B cell (primary cell): ENCODE measurements around the gene ARNT2. TPM values are rescaled to one million over a fixed set of nuclear protein-coding genes. Genes with fewer than 3 reads are reported as not detected.
"Not testable (repeated sequence)": the region's sequence is repeated elsewhere in the genome, so short reads cannot be mapped to it uniquely, and the experiment has no call there.

Source experiments
- ATAC-seq: fragments of 200-7000 bp; cut with Tn5 transposase; one replicate; pipeline ENCODE4 v1.10.0; 2021; ENCODE audit warnings: low read depth, mild to moderate bottlenecking, moderate number of reproducible peaks, moderate library complexity
- CTCF ChIA-PET: fragments of 350-600 bp; sonication (Branson Sonifier 250); formaldehyde crosslinking; loops from one replicate; lab custom pipeline; 2021; ENCODE audit warnings: antibody characterized with exemption, inconsistent platforms; lab: Charles Lee
- POLR2A ChIA-PET: fragments of 350-600 bp; sonication (Branson Sonifier 250); formaldehyde crosslinking; loops from one replicate; lab custom pipeline; 2021; ENCODE audit warnings: antibody characterized with exemption; lab: Charles Lee
- DNase-seq: peaks from one replicate; pipeline ENCODE4 v3.0.0; 2013
- H2AFZ ChIP-seq: 2 replicates; pipeline ENCODE4 v1.6.1; 2012; ENCODE audit warnings: mild to moderate bottlenecking, low read depth, low read length; ENCODE audit not compliant: insufficient read depth, poor library complexity, severe bottlenecking
- H3K27ac ChIP-seq, 2 donors: 1 replicate in 1 of 2; 2 replicates in 1 of 2; pipeline ENCODE4 v1.5.1; 2012 to 2013; ENCODE audit warnings: low read length in 2 of 2, mild to moderate bottlenecking in 2 of 2, moderate library complexity in 1 of 2
- H3K27me3 ChIP-seq, 4 experiments: fragments of 200-600 bp in 1 of 4; sonication (generic) in 1 of 4; replicated peaks in 1 of 4; 1 replicate in 2 of 4; 2 replicates in 2 of 4; pipeline versions ENCODE4 v1.6.1 to v1.7.0; 2013 to 2016; ENCODE audit warnings: low read length in 3 of 4, mild to moderate bottlenecking in 2 of 4, mixed read lengths in 1 of 4, moderate library complexity in 1 of 4; ENCODE audit not compliant: insufficient read depth in 4 of 4, control insufficient read depth in 3 of 4; ENCODE audit errors: control extremely low read depth in 1 of 4
- H3K36me3 ChIP-seq, 2 experiments: replicated peaks in 1 of 2; 1 replicate in 1 of 2; 2 replicates in 1 of 2; pipeline versions ENCODE4 v1.6.1 to v1.7.1; 2013; ENCODE audit warnings: low read length in 1 of 2; ENCODE audit not compliant: insufficient read depth in 2 of 2, control insufficient read depth in 1 of 2; ENCODE audit errors: control extremely low read depth in 1 of 2, extremely low read depth in 1 of 2
- H3K4me1 ChIP-seq, 2 donors: fragments of 200-600 bp in 1 of 2; sonication (generic) in 1 of 2; 1 replicate in 1 of 2; 2 replicates in 1 of 2; pipeline versions ENCODE4 v1.5.1 to v1.6.1; 2013 to 2017; ENCODE audit warnings: low read length in 2 of 2; ENCODE audit not compliant: control insufficient read depth in 2 of 2, insufficient read depth in 2 of 2
- H3K4me2 ChIP-seq: replicated peaks from 2 replicates; pipeline ENCODE3; 2012; ENCODE audit warnings: mild to moderate bottlenecking, low read depth, low read length; ENCODE audit not compliant: poor library complexity, severe bottlenecking
- H3K4me3 ChIP-seq, 5 experiments: fragments of 200-600 bp in 1 of 5; sonication (generic) in 1 of 5; 1 replicate in 3 of 5; 2 replicates in 2 of 5; pipeline versions ENCODE4 v1.5.1 to v1.7.0; 2011 to 2016; ENCODE audit warnings: low read length in 4 of 5, mild to moderate bottlenecking in 4 of 5, low read depth in 2 of 5, control low read depth in 1 of 5, moderate library complexity in 1 of 5; ENCODE audit not compliant: insufficient read depth in 1 of 5; ENCODE audit errors: control extremely low read depth in 1 of 5, extremely low read depth in 1 of 5
- H3K79me2 ChIP-seq: fragments of 200-600 bp; sonication (generic); one replicate; pipeline ENCODE4 v1.6.0; 2016; ENCODE audit warnings: low read length; ENCODE audit not compliant: control insufficient read depth, insufficient read depth
- H3K9ac ChIP-seq: fragments of 200-600 bp; sonication (generic); 2 replicates; pipeline ENCODE4 v1.6.1; 2017; ENCODE audit warnings: mild to moderate bottlenecking, low read length, moderate library complexity
- H3K9me3 ChIP-seq, 3 donors: one replicate each; pipeline versions ENCODE4 v1.6.1 to v1.7.1; 2013; ENCODE audit warnings: low read length in 2 of 3; ENCODE audit not compliant: control insufficient read depth in 2 of 3, insufficient read depth in 1 of 3; ENCODE audit errors: control extremely low read depth in 1 of 3
- H4K20me1 ChIP-seq: 2 replicates; pipeline ENCODE4 v1.6.0; 2012; ENCODE audit warnings: mild to moderate bottlenecking, low read length; ENCODE audit not compliant: insufficient read depth, control insufficient read depth, poor library complexity, severe bottlenecking
- H3K27ac Mint-ChIP-seq: one replicate; pipeline ENCODE4 v1.8.0; 2021; ENCODE audit warnings: mixed read lengths
- H3K27me3 Mint-ChIP-seq: one replicate; pipeline ENCODE4 v1.8.0; 2021; ENCODE audit warnings: mixed read lengths
- H3K4me1 Mint-ChIP-seq: one replicate; pipeline ENCODE4 v1.8.0; 2021; ENCODE audit warnings: mixed read lengths
- H3K4me3 Mint-ChIP-seq: one replicate; pipeline ENCODE4 v1.8.0; 2021; ENCODE audit warnings: mixed read lengths
- H3K9me3 Mint-ChIP-seq: one replicate; pipeline ENCODE4 v1.8.0; 2022; ENCODE audit warnings: mixed read lengths; ENCODE audit not compliant: insufficient read depth
- EZH2 ChIP-seq: IDR thresholded peaks from 2 replicates; pipeline ENCODE4 v1.6.1; 2012; ENCODE audit warnings: borderline replicate concordance, low read depth, mild to moderate bottlenecking, moderate library complexity, low read length; ENCODE audit not compliant: insufficient read depth, poor library complexity, severe bottlenecking
- WGBS: methylation state at CpG from one replicate; pipeline ENCODE4 v1.1.5; 2013; ENCODE audit warnings: missing lambda C conversion rate; ENCODE audit not compliant: insufficient coverage; 5-methylcytosine and 5-hydroxymethylcytosine counted together
- intact Hi-C: fragments of 100-400 bp; cut with micrococcal nuclease; formaldehyde crosslinking; loops from one replicate; pipeline ENCODE4 v1.10.0; 2022
- polyA plus RNA-seq: library from polyadenylated mRNA; depleted of rRNA; stranded (reverse); fragments of >200 nt; gene quantifications from 2 replicates; pipeline ENCODE4 v1.2.3, GENCODE V29; 2012
- total RNA-seq, 2 donors: library from RNA; stranded (reverse); fragments of 120-200 nt in 1 of 2; gene quantifications; 1 replicate in 1 of 2; 2 replicates in 1 of 2; pipeline versions ENCODE4 v1.2.3 to v1.2.4, GENCODE V29; 2013 to 2022
- TF ChIP-seq, protein P1 (sequence below): fragments of 200-600 bp; IDR thresholded peaks from one replicate; pipeline ENCODE4 v1.8.0; 2022; ENCODE audit warnings: antibody characterized with exemption, mild to moderate bottlenecking

Gene ARNT2
- total and polyA plus RNA-seq, 2 donors (not counting 1 experiment from before 2014, with no cell fraction given) = not detected

DNA sequence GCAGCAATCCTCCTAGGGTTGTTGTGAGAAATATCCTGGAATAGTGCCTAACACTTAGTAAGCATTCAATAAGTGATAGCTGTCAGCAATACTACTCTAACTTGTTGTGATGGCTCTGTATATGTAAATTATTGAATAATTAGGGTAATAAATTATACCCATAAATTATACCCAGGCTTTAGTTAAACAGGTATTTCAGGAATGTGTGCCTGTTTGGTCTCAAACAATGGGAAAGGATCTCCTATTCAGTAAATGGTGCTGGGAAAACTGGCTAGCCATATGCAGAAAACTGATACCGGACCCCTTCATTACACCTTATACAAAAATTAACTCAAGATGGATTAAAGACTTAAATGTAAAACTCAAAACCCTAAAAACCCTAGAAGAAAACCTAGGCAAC lies 14.8 kb upstream of the ARNT2 start:
- H3K4me1 Mint-ChIP-seq = no peaks in the 10 kb centered on the region
- no peak overlapping the region for H3K4me2 ChIP-seq
- intact Hi-C loops = no loop called here
- ATAC-seq (no peak), DNase-seq (no peak)
- no peak overlapping the region for H3K27ac Mint-ChIP-seq
- H4K20me1 ChIP-seq = no peaks in the 10 kb centered on the region
- no peaks in the 10 kb centered on the region for H3K9me3 Mint-ChIP-seq
- no peak for TF ChIP-seq EZH2
- TF ChIP-seq, protein P1, sequence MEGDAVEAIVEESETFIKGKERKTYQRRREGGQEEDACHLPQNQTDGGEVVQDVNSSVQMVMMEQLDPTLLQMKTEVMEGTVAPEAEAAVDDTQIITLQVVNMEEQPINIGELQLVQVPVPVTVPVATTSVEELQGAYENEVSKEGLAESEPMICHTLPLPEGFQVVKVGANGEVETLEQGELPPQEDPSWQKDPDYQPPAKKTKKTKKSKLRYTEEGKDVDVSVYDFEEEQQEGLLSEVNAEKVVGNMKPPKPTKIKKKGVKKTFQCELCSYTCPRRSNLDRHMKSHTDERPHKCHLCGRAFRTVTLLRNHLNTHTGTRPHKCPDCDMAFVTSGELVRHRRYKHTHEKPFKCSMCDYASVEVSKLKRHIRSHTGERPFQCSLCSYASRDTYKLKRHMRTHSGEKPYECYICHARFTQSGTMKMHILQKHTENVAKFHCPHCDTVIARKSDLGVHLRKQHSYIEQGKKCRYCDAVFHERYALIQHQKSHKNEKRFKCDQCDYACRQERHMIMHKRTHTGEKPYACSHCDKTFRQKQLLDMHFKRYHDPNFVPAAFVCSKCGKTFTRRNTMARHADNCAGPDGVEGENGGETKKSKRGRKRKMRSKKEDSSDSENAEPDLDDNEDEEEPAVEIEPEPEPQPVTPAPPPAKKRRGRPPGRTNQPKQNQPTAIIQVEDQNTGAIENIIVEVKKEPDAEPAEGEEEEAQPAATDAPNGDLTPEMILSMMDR = no peak
- H3K4me3 Mint-ChIP-seq = no peak overlapping the region
- H3K79me2 ChIP-seq = no peaks in the 10 kb centered on the region
- POLR2A ChIA-PET = no interaction called here
- no CpG with 5 or more reads among the region's 1 CpG for WGBS
- H3K4me1 ChIP-seq = no peaks in the 10 kb centered on the region
- H3K36me3 ChIP-seq = no peaks in the 10 kb centered on the region
- H2AFZ ChIP-seq = no peak overlapping the region
- no peak overlapping the region for H3K4me3 ChIP-seq
- peaks cover 25% of the 10 kb centered on the region for H3K27me3 Mint-ChIP-seq
- no peak overlapping the region for H3K27ac ChIP-seq
- CTCF ChIA-PET = no interaction called here
- H3K27me3 ChIP-seq = peaks cover 0 to 4% (median 2%) of the 10 kb centered on the region in 4 experiments
- H3K9ac ChIP-seq = no peak overlapping the region
- H3K9me3 ChIP-seq = peaks cover 0 to 6% (median 0%) of the 10 kb centered on the region in 3 donors

DNA sequence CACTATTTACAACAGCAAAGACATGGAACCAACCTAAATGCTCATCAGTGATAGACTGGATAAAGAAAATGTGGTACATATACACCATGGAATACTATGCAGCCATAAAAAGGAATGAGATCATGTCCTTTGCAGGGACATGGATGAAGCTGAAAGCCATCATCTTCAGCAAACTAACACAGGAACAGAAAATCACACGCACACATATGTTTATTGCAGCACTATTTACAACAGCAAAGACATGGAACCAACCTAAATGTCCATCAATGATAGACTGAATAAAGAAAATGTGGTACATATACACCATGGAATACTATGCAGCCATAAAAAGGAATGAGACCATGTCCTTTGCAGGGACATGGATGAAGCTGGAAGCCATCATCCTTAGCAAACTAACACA lies 13.2 kb upstream of the ARNT2 start:
- H3K9ac ChIP-seq, H3K36me3 ChIP-seq, H3K9me3 ChIP-seq, H3K4me3 Mint-ChIP-seq, H3K27me3 ChIP-seq, H3K4me1 ChIP-seq, H3K4me2 ChIP-seq, H2AFZ ChIP-seq, H3K4me3 ChIP-seq, intact Hi-C loops, DNase-seq, H3K79me2 ChIP-seq, H3K27ac ChIP-seq, POLR2A ChIA-PET, CTCF ChIA-PET, ATAC-seq, H3K9me3 Mint-ChIP-seq, H4K20me1 ChIP-seq, H3K27ac Mint-ChIP-seq, H3K4me1 Mint-ChIP-seq: not testable (repeated sequence)
- no CpG with 5 or more reads among the region's 1 CpG for WGBS
- H3K27me3 Mint-ChIP-seq = peaks cover 29% of the 10 kb centered on the region
